Nephron (organoid): Measurements from ENCODE around the gene SLC6A15.

ENCODE experiments used
- H3K27ac Mint-ChIP-seq, 3 experiments: 2 replicates each; pipeline ENCODE4 v1.8.0; 2020; ENCODE audit warnings: mixed read lengths in 3 of 3, mild to moderate bottlenecking in 2 of 3, moderate library complexity in 1 of 3
- H3K27me3 Mint-ChIP-seq: 2 replicates; pipeline ENCODE4 v1.8.0; 2021; ENCODE audit warnings: low read depth, mild to moderate bottlenecking, moderate library complexity, mixed read lengths
- H3K36me3 Mint-ChIP-seq: 2 replicates; pipeline ENCODE4 v1.8.0; 2020; ENCODE audit warnings: low read depth, mixed read lengths
- H3K4me1 Mint-ChIP-seq: 2 replicates; pipeline ENCODE4 v1.8.0; 2020; ENCODE audit warnings: mixed read lengths
- H3K4me3 Mint-ChIP-seq, 3 experiments: 2 replicates each; pipeline ENCODE4 v1.8.0; 2020; ENCODE audit warnings: mild to moderate bottlenecking in 3 of 3, mixed read lengths in 3 of 3, moderate library complexity in 2 of 3
- H3K9me3 Mint-ChIP-seq: 2 replicates; pipeline ENCODE4 v1.8.0; 2020; ENCODE audit warnings: mixed read lengths
- TF ChIP-seq, protein P1 (sequence below), 3 experiments: fragments of 200-600 bp; sonication (generic); IDR thresholded peaks; one replicate each; pipeline ENCODE4 v1.5.0; 2021; ENCODE audit warnings: antibody characterized with exemption in 3 of 3; ENCODE audit not compliant: unreplicated experiment in 3 of 3

The SLC6A15 gene

DNA sequence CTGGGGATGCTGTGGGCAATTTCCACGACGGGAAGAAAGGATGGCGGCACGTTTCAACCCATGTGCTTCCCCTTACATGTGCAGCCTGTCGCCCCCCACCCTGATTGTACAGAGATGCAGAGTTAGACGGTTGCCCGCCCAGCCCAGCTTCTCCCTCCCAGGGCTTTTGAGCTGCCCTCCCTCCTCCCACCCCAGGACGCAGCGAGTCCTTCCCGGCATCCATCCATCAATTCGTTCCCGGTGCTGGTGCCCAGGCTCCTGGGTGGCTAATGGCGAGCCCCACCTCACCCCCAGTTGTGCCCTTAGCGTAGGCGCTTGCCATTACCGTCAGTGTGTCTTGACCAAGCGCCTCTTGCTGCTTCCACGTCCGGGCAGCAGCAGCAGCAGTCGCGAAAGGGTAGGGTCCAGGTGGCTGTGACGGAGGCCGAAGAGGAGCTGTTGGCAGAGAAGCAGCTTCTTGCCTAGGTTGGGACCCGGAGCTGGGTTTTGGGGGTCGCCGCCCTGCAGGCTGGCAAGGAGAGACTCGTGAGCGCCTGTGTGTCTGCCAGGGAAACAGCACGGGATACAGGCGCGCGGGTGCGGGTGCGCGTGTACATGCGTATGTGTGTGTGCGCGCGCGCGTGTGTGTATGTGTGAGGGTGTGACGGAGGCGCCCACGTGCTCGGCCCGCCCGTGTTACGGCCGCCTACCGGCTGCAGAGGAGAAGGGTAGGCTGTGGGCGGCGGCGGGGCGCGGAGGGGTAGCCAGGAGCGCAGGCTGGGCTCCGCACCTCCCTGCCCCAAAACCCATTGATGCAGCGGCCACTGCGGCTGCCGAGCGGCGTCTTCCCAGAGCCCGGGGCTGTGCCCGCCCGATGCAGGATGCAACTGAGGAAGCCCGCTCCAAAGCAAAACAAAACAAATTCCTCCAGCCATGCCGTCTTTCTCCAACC is at the start of gene SLC6A15:
Gene SLC6A15 (minus strand): TSS at position 602 of the 931 bp plus-strand sequence. CDS start 20,679 bp downstream, outside the sequence.
- Mint-ChIP-seq H3K4me3 (peak within 1 kb of the TSS; percentile 88 to 91 (median 89)), H3K9me3 (no peaks in the 10 kb centered on the region), H3K27me3 (peaks cover 72% of the 10 kb centered on the region), H3K36me3 (no peaks in the 10 kb centered on the region), H3K4me1 (peaks cover 6% of the 10 kb centered on the region), H3K27ac (peak within 1 kb of the TSS; percentile 3 to 73 (median 63))
- TF ChIP-seq, protein P1, sequence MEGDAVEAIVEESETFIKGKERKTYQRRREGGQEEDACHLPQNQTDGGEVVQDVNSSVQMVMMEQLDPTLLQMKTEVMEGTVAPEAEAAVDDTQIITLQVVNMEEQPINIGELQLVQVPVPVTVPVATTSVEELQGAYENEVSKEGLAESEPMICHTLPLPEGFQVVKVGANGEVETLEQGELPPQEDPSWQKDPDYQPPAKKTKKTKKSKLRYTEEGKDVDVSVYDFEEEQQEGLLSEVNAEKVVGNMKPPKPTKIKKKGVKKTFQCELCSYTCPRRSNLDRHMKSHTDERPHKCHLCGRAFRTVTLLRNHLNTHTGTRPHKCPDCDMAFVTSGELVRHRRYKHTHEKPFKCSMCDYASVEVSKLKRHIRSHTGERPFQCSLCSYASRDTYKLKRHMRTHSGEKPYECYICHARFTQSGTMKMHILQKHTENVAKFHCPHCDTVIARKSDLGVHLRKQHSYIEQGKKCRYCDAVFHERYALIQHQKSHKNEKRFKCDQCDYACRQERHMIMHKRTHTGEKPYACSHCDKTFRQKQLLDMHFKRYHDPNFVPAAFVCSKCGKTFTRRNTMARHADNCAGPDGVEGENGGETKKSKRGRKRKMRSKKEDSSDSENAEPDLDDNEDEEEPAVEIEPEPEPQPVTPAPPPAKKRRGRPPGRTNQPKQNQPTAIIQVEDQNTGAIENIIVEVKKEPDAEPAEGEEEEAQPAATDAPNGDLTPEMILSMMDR (IDR thresholded peaks at IDR 0.05; ENCODE audit: unreplicated experiment in 3 of 3), result peak; percentile 59 to 69 (median 68)

DNA sequence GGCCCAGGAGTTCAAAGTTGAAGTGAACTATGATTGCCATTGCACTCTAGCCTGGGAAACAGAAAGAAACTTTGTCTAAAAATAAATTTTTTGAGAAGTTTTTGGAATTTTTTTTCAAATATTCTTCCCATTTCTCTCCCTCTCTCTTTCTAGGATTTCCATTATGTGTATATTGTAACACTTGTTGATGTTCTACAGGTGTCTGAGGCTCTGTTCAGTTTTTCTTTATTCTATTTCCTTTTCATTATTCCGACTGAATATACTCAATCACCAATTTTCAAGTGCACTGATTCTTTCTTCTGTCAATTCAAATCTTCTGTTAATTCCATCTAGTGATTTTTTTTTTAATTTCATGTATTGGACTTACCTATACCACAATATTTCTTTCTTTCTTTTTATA is 48.3 kb upstream of the SLC6A15 start:
- no peaks in the 10 kb centered on the region for H3K36me3 Mint-ChIP-seq
- no peaks in the 10 kb centered on the region for H3K4me1 Mint-ChIP-seq
- no peak overlapping the region for H3K27ac Mint-ChIP-seq
- H3K9me3 Mint-ChIP-seq, result no peaks in the 10 kb centered on the region
- H3K4me3 Mint-ChIP-seq, result no peak overlapping the region
- H3K27me3 Mint-ChIP-seq, result peaks cover 5% of the 10 kb centered on the region
- TF ChIP-seq, protein P1 (IDR thresholded peaks at IDR 0.05; ENCODE audit: unreplicated experiment in 3 of 3), result no peak

DNA sequence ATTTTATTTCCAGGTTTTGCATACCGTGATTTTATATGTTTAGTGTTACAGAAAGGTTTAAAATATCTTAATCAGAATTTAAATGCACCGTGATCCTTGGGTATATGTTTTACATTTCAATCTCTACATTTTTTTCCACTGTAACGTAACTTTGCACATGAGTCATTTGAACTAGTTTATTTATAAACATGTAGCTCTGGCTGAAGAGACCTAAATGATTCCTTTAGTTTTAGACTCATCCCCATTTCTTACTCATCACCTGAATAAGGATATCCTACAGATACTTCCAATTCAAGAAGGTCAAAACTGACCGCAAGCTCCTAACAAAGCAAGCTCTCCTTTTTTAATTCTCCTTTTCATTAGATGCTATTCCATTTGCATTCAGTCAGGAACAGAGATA is 42.7 kb upstream of the SLC6A15 start:
- TF ChIP-seq, protein P1 (IDR thresholded peaks at IDR 0.05; ENCODE audit: unreplicated experiment in 3 of 3), result no peak
- H3K4me3 Mint-ChIP-seq, result no peak overlapping the region
- H3K9me3 Mint-ChIP-seq, result no peaks in the 10 kb centered on the region
- H3K36me3 Mint-ChIP-seq, result no peaks in the 10 kb centered on the region
- no peaks in the 10 kb centered on the region for H3K4me1 Mint-ChIP-seq
- peaks cover 10% of the 10 kb centered on the region for H3K27me3 Mint-ChIP-seq
- no peak overlapping the region for H3K27ac Mint-ChIP-seq

DNA sequence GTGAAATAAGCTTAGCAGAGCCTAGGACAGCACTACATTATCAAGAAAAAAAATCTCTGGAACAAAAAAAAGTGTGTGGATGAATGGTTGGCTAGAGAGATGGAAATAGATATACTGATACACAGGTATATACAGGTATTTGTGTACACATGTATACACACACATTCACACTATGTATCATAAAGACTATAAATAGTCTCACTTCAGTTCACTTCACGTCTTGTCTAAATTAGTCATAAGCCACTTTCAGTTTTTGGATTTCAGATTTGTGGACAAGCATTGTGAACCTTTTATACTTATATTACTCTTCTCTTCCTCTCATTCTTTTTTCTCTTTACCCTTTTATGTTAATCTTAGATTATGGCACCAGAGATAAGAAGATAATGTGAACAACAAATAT is 41.8 kb upstream of the SLC6A15 start:
- peaks cover 10% of the 10 kb centered on the region for H3K27me3 Mint-ChIP-seq
- H3K27ac Mint-ChIP-seq, result no peak overlapping the region
- H3K36me3 Mint-ChIP-seq, result no peaks in the 10 kb centered on the region
- no peaks in the 10 kb centered on the region for H3K4me1 Mint-ChIP-seq
- TF ChIP-seq, protein P1 (IDR thresholded peaks at IDR 0.05; ENCODE audit: unreplicated experiment in 3 of 3), result no peak
- H3K9me3 Mint-ChIP-seq, result no peaks in the 10 kb centered on the region
- no peak overlapping the region for H3K4me3 Mint-ChIP-seq

DNA sequence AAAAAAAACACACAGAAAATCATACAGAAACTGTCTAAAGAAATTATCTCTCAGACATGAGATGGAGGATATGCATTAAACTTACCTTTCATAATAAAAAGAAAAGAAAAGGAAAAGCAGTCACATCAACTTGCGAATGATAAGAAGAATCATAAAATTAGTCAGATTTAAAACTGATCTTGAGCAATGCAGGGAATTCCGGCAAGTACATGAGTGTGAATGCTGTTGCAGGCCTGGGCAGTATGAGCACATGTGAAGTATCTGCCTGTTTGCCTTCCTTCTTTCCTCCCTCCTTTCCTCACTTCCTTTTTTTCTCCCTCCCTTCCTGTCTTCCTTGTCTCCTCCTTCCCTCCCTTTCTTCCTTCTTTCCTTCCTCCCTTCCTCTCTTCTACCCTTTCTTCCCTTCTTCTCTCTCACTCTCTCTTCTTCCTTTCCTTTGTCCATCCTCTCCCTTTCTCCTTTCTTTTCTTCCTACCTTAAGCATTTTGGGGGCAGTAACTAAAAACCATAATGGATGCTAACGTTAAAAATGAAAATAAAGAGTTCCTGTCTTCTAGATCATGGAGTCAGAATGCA is 38.5 kb upstream of the SLC6A15 start:
- Mint-ChIP-seq H3K27ac (no peak overlapping the region), H3K27me3 (peaks cover 6% of the 10 kb centered on the region), H3K4me3 (no peak overlapping the region), H3K36me3 (no peaks in the 10 kb centered on the region), H3K9me3 (no peaks in the 10 kb centered on the region), H3K4me1 (no peaks in the 10 kb centered on the region)
- TF ChIP-seq, protein P1 (IDR thresholded peaks at IDR 0.05; ENCODE audit: unreplicated experiment in 3 of 3), result no peak
